Neural cell (in vitro differentiated cells): ENCODE data around the gene SLC12A7. TPM values are rescaled to one million over a fixed set of nuclear protein-coding genes. Genes with fewer than 3 reads are reported as not detected.

Experiments
- H2AFZ ChIP-seq: fragments of 200-600, 300-800 bp; sonication (generic), shearing (Covaris generic); 2 replicates; pipeline ENCODE4 v1.6.0; 2014; ENCODE audit warnings: low read depth, mild to moderate bottlenecking, antibody characterized with exemption, low read length, moderate library complexity
- H3F3A ChIP-seq: fragments of 200-600 bp; shearing (Covaris generic); 2 replicates; pipeline ENCODE4 v1.6.1; 2016; ENCODE audit warnings: mild to moderate bottlenecking, moderate library complexity, mixed read lengths, antibody characterized with exemption, low read length; ENCODE audit not compliant: insufficient read depth, poor library complexity, severe bottlenecking
- H3K27ac ChIP-seq: fragments of 200-600, 300-800 bp; sonication (generic), shearing (Covaris generic); 2 replicates; pipeline ENCODE4 v1.5.1; 2014; ENCODE audit warnings: mild to moderate bottlenecking, low read length, moderate library complexity
- H3K27me3 ChIP-seq: fragments of 300-800, 200-600 bp; sonication (generic), shearing (Covaris generic); 2 replicates; pipeline ENCODE4 v1.6.0; 2014; ENCODE audit warnings: mild to moderate bottlenecking, low read depth, low read length, moderate library complexity; ENCODE audit not compliant: insufficient read depth
- H3K36me3 ChIP-seq: fragments of 300-800, 200-600 bp; sonication (generic), shearing (Covaris generic); 2 replicates; pipeline ENCODE4 v1.5.1; 2014; ENCODE audit warnings: mild to moderate bottlenecking, antibody characterized with exemption, low read length, moderate library complexity; ENCODE audit not compliant: insufficient read depth
- H3K4me2 ChIP-seq: fragments of 300-800, 200-600 bp; sonication (generic), shearing (Covaris generic); 2 replicates; pipeline ENCODE4 v1.6.0; 2014; ENCODE audit warnings: mild to moderate bottlenecking, low read length
- H3K4me3 ChIP-seq: fragments of 300-800, 200-600 bp; sonication (generic), shearing (Covaris generic); 2 replicates; pipeline ENCODE4 v1.5.1; 2014; ENCODE audit warnings: mild to moderate bottlenecking, low read length, moderate library complexity
- H3K79me2 ChIP-seq: fragments of 200-600 bp; shearing (Covaris generic); replicated peaks from 2 replicates; pipeline ENCODE4 v1.6.0; 2014; ENCODE audit warnings: mild to moderate bottlenecking, low read length, moderate library complexity; ENCODE audit not compliant: insufficient read depth
- H3K9ac ChIP-seq: fragments of 300-800, 200-600 bp; sonication (generic), shearing (Covaris generic); 2 replicates; pipeline ENCODE4 v1.6.1; 2016; ENCODE audit warnings: mild to moderate bottlenecking, low read length, mixed read lengths
- H3K9me2 ChIP-seq: fragments of 200-600 bp; shearing (Covaris generic); 2 replicates; pipeline ENCODE4 v1.6.1; 2016; ENCODE audit warnings: mild to moderate bottlenecking, low read length, mixed read lengths; ENCODE audit not compliant: insufficient read depth
- H3K9me3 ChIP-seq: fragments of 200-600, 300-800 bp; sonication (generic), shearing (Covaris generic); 2 replicates; pipeline ENCODE4 v1.6.1; 2016; ENCODE audit warnings: mild to moderate bottlenecking, mixed run types, low read length, moderate library complexity, mixed read lengths
- H4K20me1 ChIP-seq: fragments of 200-600 bp; shearing (Covaris generic); 2 replicates; pipeline ENCODE4 v1.6.1; 2016; ENCODE audit warnings: mild to moderate bottlenecking, mixed run types; ENCODE audit not compliant: insufficient read depth
- CTCF ChIP-seq: fragments of 450-650 bp; IDR thresholded peaks from 2 replicates; pipeline ENCODE4 v1.5.1; 2014; ENCODE audit warnings: antibody characterized with exemption, mild to moderate bottlenecking, moderate library complexity; ENCODE audit not compliant: poor library complexity, severe bottlenecking
- EP300 ChIP-seq: fragments of 450-650 bp; conservative IDR thresholded peaks from 2 replicates; pipeline ENCODE4 v1.6.1; 2014; ENCODE audit warnings: antibody characterized with exemption, mild to moderate bottlenecking, moderate library complexity; ENCODE audit not compliant: poor library complexity, severe bottlenecking
- EZH2 ChIP-seq: fragments of 200-600, 300-800 bp; shearing (Covaris generic), sonication (generic); IDR thresholded peaks from 2 replicates; pipeline ENCODE4 v1.6.1; 2014; ENCODE audit warnings: antibody characterized with exemption, low read length, borderline replicate concordance, mild to moderate bottlenecking; ENCODE audit not compliant: insufficient read depth, poor library complexity, severe bottlenecking
- MXI1 ChIP-seq: fragments of 450-650 bp; conservative IDR thresholded peaks from 2 replicates; pipeline ENCODE4 v1.6.1; 2014; ENCODE audit warnings: antibody characterized with exemption, mild to moderate bottlenecking; ENCODE audit not compliant: poor library complexity, severe bottlenecking
- POLR2AphosphoS5 ChIP-seq: IDR thresholded peaks from 2 replicates; pipeline ENCODE4 v1.6.1; 2012
- RAD21 ChIP-seq: fragments of 450-650 bp; conservative IDR thresholded peaks from 2 replicates; pipeline ENCODE4 v1.6.1; 2014; ENCODE audit warnings: antibody characterized with exemption, mild to moderate bottlenecking, moderate library complexity
- REST ChIP-seq: IDR thresholded peaks from 2 replicates; pipeline ENCODE4 v1.6.1; 2012; ENCODE audit warnings: borderline replicate concordance
- SMC3 ChIP-seq: fragments of 450-650 bp; conservative IDR thresholded peaks from 2 replicates; pipeline ENCODE4 v1.6.1; 2014; ENCODE audit warnings: antibody characterized with exemption, mild to moderate bottlenecking, moderate library complexity; ENCODE audit not compliant: poor library complexity
- TAF1 ChIP-seq: IDR thresholded peaks from 2 replicates; pipeline ENCODE4 v1.6.1; 2012; ENCODE audit warnings: low read depth
- polyA plus RNA-seq: library from polyadenylated mRNA; depleted of rRNA; stranded (reverse); fragments of >200 nt; gene quantifications from 2 replicates; pipeline ENCODE4 v1.2.3, GENCODE V29; 2014

SLC12A7 gene
- polyA plus RNA-seq, 1 donor from 2014 or later, result 4.5 TPM

- no peaks in the 10 kb centered on the region for H3K27me3 ChIP-seq
- H3K9me2 ChIP-seq, result no peaks in the 10 kb centered on the region
- no peaks in the 10 kb centered on the region for H3F3A ChIP-seq
- no peak overlapping the region for H3K4me3 ChIP-seq
- H3K9ac ChIP-seq, result no peak overlapping the region
- H3K4me2 ChIP-seq, result no peak overlapping the region
- H3K27ac ChIP-seq, result no peak overlapping the region
- no peaks in the 10 kb centered on the region for H3K36me3 ChIP-seq
- no peaks in the 10 kb centered on the region for H4K20me1 ChIP-seq
- peaks cover 4% of the 10 kb centered on the region for H3K79me2 ChIP-seq
- no peak overlapping the region for H2AFZ ChIP-seq
- no peaks in the 10 kb centered on the region for H3K9me3 ChIP-seq
- TF ChIP-seq CTCF (no peak), TAF1 (no peak), SMC3 (no peak), EZH2 (no peak), EP300 (no peak)
Measured at GRCh38 chr5:1103093-1103492, 8.8 kb downstream of the SLC12A7 start.

- Histone ChIP-seq H3K27me3 (no peaks in the 10 kb centered on the region), H3K4me2 (no peak overlapping the region), H3K9me2 (no peaks in the 10 kb centered on the region), H3K4me3 (no peak overlapping the region), H3K9me3 (no peaks in the 10 kb centered on the region), H3K9ac (peak overlapping the region; percentile 14), H3K79me2 (peaks cover 4% of the 10 kb centered on the region), H3K27ac (no peak overlapping the region), H3K36me3 (no peaks in the 10 kb centered on the region), H4K20me1 (no peaks in the 10 kb centered on the region), H3F3A (no peaks in the 10 kb centered on the region), H2AFZ (no peak overlapping the region)
- TF ChIP-seq RAD21, result no peak
- no peak for TF ChIP-seq TAF1
- TF ChIP-seq REST, result no peak
- no peak for TF ChIP-seq MXI1
- TF ChIP-seq EP300, result no peak
- TF ChIP-seq EZH2, result no peak
- TF ChIP-seq POLR2AphosphoS5, result no peak
- no peak for TF ChIP-seq SMC3
- no peak for TF ChIP-seq CTCF
Measured at GRCh38 chr5:1101961-1102713, 9.7 kb downstream of the SLC12A7 start.
